Activated CD4-positive, alpha-beta T cell treated with anti-CD3 and anti-CD28 coated beads, Interleukin-2, amount 50 U/mL, for 1 hour (primary cell): ENCODE results near the gene ACOX1.

Source experiments
- DNase-seq: peaks from one replicate; pipeline ENCODE4 v3.0.0-alpha.2; 2020

ACOX1 gene

GRCh38 chr17:75978938-75979704, at the start of gene ACOX1, which contains the start of gene TEN1:
ACOX1 (minus strand) TSS chr17:75979166; CDS start chr17:75979073, 93 bp downstream.
TEN1 (plus strand) TSS chr17:75979240; CDS start chr17:75986193, 6,953 bp downstream.
- peak; percentile 94 for DNase-seq

DNA sequence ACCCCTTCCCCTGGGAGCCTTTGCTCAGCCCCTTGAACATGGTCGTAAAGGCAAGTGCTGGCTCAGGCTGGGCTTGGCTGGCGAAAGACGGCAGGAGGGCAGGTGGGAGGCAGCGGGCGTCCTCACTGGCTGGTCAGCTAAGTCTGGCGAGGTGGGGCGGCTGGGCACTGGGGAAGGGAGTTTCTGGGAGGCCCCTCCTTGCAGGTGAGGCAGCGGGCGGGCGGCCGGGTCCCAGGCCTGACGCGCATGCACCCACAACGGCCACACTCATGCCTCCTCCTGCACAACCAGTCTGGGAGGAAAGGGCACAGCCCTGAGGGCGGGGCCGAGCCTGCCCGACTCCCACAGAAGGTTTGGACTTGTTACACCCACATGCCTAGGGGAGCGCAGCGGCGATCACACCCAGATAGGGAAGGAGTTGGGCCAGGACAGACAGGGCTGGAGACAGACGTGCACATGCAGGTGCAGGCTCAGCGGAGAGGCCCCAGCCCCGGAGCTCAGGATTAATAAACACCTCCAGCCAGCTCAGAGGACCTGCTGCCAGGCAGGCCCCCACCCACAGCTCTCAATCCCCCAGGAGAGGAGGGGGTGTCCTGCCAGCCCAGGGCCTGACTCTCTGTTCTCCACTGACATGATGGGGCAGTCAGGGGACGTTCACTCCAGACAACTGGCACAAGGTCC, 48.3 kb upstream of the ACOX1 start, which contains the start of gene EVPL:
Gene EVPL (minus strand): TSS at position 148 of the 681 bp plus-strand sequence. CDS start 108 bp downstream, at position 40.
- DNase-seq: no peak

DNA sequence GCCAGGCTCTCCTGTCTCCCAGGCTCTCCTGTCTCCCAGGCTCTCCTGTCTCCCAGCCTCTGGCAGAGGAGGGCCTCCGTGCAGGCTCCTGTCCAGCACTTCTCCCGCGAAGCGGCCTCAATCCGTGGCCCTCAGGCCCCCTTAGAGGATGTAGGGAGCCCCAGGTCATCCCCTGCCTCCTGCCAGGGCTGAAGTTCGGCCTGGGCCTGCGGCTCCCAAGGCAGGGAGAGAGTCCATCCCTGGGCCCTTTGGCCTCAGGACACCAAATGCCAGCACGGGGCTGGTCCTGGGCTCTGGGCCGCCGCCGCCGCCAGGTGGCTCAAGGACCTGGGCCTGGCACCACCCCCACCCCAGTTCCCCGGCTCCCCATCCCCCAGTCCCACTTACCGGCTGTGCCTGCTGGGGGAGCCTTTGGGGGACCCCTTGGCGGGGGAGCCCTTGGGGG, 47.8 kb upstream of the ACOX1 start:
- DNase-seq: no peak

DNA sequence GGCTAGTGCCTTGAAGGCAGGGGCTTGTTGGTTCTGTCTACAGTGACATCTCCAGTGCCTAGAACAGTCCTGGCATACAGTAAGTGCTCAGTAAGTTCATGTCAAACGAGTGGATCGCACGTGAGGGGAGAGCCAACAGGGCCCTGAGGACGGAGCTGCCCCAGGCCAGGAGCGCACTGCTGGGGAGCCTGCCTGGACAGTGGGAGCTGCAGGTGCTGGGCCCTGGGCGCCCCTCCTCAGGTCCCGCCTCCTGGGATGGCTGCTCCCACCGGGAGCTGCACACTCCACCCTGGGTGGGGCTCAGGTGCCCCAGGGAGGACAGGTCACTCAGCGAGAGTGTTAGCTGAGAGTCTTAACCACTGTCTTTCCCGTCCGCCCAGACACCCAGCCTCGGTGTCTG, 46.3 kb upstream of the ACOX1 start:
- DNase-seq: no peak

GRCh38 chr17:76024353-76024752, 45.4 kb upstream of the ACOX1 start:
- no peak for DNase-seq

GRCh38 chr17:76023900-76024237, 44.9 kb upstream of the ACOX1 start:
- DNase-seq: no peak

DNA sequence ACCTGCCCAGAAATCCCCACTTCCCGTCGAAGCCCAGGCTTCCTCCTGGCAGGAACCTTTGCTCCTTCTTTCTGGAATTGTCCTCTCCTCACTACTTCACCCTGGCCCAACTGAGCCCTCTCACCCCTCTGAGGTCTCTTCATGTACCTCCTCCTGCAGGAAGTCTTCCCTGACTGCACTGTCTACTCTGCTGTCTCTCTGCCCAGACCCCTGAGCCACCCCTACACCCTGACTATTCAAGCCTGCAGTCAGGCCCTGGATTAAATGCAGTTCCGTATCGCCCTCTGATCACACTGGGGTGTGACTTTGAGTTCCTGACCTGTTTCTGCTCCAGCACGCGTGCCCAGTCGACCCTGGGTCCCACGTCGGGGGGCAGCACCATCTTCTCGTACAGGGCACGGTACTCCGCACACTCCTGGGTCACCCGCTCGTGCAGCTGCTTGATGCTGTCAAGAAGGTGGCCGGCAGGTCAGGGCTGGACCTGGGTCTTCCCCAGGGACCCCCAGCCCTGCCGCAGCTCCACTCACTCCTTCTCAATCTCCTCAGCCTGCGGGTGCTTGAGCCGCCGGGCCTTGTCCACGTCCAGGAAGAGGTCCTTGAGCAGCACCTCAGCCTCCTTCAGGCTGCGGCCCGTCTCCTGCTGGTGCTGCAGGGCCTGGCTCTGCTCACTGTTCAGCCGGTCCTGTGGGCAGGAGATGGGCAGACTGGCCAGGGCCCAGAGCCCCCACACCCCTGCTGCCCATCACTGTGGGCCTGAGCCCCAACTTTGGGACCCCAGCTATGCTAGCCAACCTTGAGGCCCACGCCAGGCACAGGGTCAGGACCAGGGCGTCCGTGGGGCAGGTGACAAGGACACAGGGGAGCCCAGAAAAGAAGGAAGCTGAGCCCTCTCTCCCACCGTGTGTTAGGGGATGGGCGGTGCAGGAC, 44.3 kb upstream of the ACOX1 start:
- DNase-seq: no peak

DNA sequence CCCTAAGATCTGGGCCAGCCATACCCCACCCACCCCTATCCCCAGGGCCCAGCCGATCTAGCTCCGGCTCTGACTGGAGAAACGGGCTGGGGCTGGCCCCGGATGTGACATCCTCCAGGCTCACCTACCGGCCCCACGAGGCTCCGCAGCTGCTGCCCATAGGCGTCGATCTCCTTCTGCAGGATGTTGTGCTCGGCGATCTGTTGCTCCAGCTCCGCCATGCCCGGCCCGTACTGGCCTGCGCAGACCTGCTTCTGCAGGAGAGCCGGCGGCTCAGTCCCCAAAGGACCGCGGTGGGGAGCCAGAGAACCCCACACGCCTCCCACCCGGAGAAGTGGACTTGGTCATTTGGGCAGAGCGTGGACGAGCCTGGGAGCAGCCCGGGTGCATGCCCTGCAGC, 43.3 kb upstream of the ACOX1 start:
- DNase-seq: no peak

GRCh38 chr17:76019833-76020467, 41.0 kb upstream of the ACOX1 start:
- no peak for DNase-seq

DNA sequence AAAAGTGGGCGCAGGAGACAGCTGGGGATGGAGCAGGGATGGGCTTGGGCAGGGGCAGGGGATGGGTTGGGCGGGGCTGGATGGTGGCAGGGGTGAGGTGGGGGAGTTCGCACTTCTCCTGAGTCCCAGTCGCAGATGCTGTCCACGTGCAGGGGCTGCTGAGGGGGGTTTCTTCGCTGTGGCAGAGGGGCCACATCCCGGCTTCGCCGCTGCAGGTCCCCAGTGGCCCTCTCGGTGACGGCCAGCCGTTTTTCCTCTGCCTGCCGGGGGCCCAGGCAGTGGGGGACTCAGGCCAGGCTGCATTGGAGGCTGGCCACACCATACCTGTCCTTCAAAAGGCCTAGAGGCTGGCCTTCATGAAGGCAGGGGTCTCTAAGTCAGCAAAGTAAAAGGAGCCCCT, 39.8 kb upstream of the ACOX1 start:
- no peak for DNase-seq

DNA sequence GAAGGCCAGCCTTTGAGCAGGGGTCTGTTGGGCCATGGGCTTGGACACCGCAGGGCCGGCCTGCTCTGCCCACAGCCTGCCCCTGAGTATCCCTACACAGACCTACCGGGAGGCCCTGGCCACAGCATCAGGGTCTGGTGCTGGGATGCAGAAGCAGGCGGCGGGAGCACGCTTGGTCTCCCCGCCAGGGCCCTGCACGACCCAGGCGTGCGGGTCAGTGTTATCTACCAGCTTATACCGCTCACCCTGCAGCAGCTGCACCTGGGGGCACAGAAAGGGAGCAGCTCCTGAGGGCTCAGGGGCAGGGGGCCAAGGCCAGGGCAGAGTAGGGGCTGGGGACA, 39.3 kb upstream of the ACOX1 start:
- no peak for DNase-seq

- DNase-seq: no peak
Measured at GRCh38 chr17:76017481-76018339, 38.7 kb upstream of the ACOX1 start.

GRCh38 chr17:76014925-76015261, 35.9 kb upstream of the ACOX1 start:
- DNase-seq: no peak

- DNase-seq: peak; percentile 73
Measured at GRCh38 chr17:76014100-76014924, 35.3 kb upstream of the ACOX1 start.

GRCh38 chr17:76013377-76013932, 34.5 kb upstream of the ACOX1 start:
- no peak for DNase-seq

- no peak for DNase-seq
Measured at GRCh38 chr17:76011951-76012350, 33.0 kb upstream of the ACOX1 start.

- DNase-seq: no peak
Measured at GRCh38 chr17:76009969-76010661, 31.1 kb upstream of the ACOX1 start.

DNA sequence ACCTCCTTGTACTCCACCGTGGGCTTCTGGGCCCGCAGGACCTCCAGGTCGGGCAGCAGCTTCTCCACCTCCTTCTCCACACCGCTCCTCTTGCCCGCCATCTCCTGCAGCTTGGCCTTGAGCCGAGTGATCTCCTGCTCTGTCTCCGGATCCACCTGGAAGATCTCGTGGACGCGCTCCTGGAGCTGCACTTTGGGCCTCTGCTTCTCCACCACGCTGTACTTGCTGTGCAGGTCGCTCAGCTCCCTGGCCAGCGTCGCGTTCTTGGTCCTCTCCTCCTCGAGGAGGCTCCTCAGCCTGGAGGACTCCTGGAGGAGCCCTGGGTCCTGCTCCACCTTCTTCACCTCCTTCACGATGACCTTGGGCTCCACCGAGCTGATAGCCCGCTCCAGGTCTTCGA, 30.5 kb upstream of the ACOX1 start:
- no peak for DNase-seq

DNA sequence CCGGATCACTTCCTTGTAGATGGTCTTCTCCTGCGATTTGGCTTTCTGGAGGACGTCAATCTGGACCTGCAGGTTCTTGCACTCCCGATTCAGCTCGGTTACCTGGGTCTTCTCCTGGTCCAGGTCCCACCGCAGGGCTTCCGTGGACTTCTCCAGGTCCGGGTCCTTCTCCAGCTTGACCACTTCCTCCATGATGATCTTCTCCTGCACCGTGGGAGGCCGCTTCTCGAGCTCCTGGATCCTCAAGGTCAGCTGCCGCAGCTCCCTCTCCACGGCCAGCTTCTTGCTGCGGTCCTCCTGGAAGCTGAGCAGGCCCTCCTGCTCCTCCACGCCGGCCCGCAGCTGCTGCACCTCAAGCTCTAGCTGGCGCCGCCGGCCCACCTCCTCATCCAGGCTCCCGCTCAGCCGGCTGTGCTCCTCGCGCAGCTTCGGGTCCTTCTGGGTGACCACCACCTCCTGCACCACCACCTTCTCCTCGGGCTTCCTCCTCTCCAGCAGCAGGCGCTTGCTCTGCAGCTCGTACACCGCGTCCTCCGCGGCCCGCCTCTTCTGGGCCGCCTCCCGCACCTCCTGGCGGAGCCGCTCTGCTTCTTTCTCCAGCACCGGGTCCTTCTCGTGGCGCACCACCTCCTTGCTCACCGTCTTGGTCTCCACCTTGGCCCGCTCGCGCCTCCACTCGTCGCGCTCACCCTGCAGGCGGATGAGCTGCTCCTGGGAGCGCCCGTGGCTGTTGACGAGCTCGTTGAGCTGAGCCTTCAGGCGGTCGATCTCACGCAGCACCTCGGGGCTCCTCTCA, 29.9 kb upstream of the ACOX1 start:
- DNase-seq: no peak
